Spleen (tissue), 11 donors: ENCODE measurements around the gene AP4B1. TPM values are rescaled to one million over a fixed set of nuclear protein-coding genes. Genes with fewer than 3 reads are reported as not detected.

Experiments used
- DNase-seq: peaks from one replicate; pipeline ENCODE4 v3.0.0-alpha.2; 2020
- H3K27ac ChIP-seq, 8 donors: fragments of 200-600 bp; sonication (generic) in 7 of 8; 1 replicate in 4 of 8; 2 replicates in 4 of 8; pipeline versions ENCODE4 v1.5.0 to v1.8.0; 2016 to 2021; ENCODE audit warnings: inconsistent platforms in 4 of 8, mild to moderate bottlenecking in 4 of 8, moderate library complexity in 1 of 8
- H3K27me3 ChIP-seq, 7 donors: fragments of 200-600 bp; sonication (generic) in 6 of 7; replicated peaks in 1 of 7; 1 replicate in 4 of 7; 2 replicates in 3 of 7; pipeline versions ENCODE4 v1.5.0 to v1.8.0; 2016 to 2021; ENCODE audit warnings: inconsistent platforms in 3 of 7, mild to moderate bottlenecking in 1 of 7
- H3K36me3 ChIP-seq, 6 donors: fragments of 200-600 bp; sonication (generic) in 5 of 6; 1 replicate in 4 of 6; 2 replicates in 2 of 6; pipeline versions ENCODE4 v1.5.0 to v1.8.0; 2016 to 2021; ENCODE audit warnings: inconsistent platforms in 2 of 6
- H3K4me1 ChIP-seq, 6 donors: fragments of 200-600 bp; sonication (generic) in 5 of 6; 1 replicate in 3 of 6; 2 replicates in 3 of 6; pipeline versions ENCODE4 v1.5.0 to v1.8.0; 2016 to 2021; ENCODE audit warnings: inconsistent platforms in 3 of 6
- H3K4me3 ChIP-seq, 8 donors: fragments of 200-600 bp; sonication (generic) in 7 of 8; 1 replicate in 4 of 8; 2 replicates in 4 of 8; pipeline versions ENCODE4 v1.5.0 to v1.8.0; 2016 to 2021; ENCODE audit warnings: inconsistent platforms in 4 of 8, mild to moderate bottlenecking in 4 of 8, moderate library complexity in 2 of 8
- H3K9me3 ChIP-seq, 8 donors: fragments of 200-600 bp; sonication (generic) in 7 of 8; 1 replicate in 4 of 8; 2 replicates in 4 of 8; pipeline versions ENCODE4 v1.5.0 to v1.8.0; 2016 to 2021; ENCODE audit warnings: inconsistent platforms in 4 of 8
- CTCF ChIP-seq, 11 experiments: fragments of 200-600 bp in 7 of 11; fragments of 450-650 bp in 4 of 11; sonication (generic) in 4 of 11; IDR thresholded peaks in 8 of 11; conservative IDR thresholded peaks in 3 of 11; 1 replicate in 7 of 11; 2 replicates in 4 of 11; pipeline versions ENCODE4 v1.4.0 to v1.8.0; 2016 to 2021; ENCODE audit warnings: antibody characterized with exemption in 11 of 11, inconsistent platforms in 4 of 11, mild to moderate bottlenecking in 1 of 11
- POLR2A ChIP-seq, 3 donors: fragments of 450-650 bp; IDR thresholded peaks; one replicate each; pipeline ENCODE4 v1.5.1; 2017; ENCODE audit warnings: antibody characterized with exemption in 3 of 3, mild to moderate bottlenecking in 1 of 3
- POLR2AphosphoS5 ChIP-seq, 3 donors: sonication (generic); formaldehyde crosslinking; IDR thresholded peaks; one replicate each; pipeline ENCODE4 v1.5.1; 2017; ENCODE audit warnings: antibody characterized with exemption in 3 of 3
- WGBS, 5 donors: extraction: QIAGEN DNeasy Blood & Tissue Kit in 3 of 5; methylation state at CpG; one replicate each; pipeline versions ENCODE4 v1.1.5 to v1.1.7; 2013 to 2018; 5-methylcytosine and 5-hydroxymethylcytosine counted together
- intact Hi-C: fragments of 100-400 bp; cut with DNase I; formaldehyde crosslinking; loops from one replicate; pipeline ENCODE4 v1.15.0; 2023; ENCODE audit warnings: low total_unique reads
- polyA plus RNA-seq, 3 donors: library from polyadenylated mRNA; stranded (reverse); fragments of 200-250 nt; gene quantifications; one replicate each; pipeline ENCODE4 v1.2.1, GENCODE V29; 2013
- total RNA-seq, 7 donors: library from RNA; depleted of rRNA in 3 of 7; stranded (reverse); fragments of >200 nt in 3 of 7; fragmentation: NEBNext Ultra II Directional in 4 of 7; extraction: Animal tissue kit (Norgen Biotek cat#: 25700) in 4 of 7; gene quantifications; one replicate each; pipeline versions ENCODE4 v1.1.0 to v1.2.1, GENCODE V29; 2016 to 2021
- donor health status: healthy with polysubstance abuse.
- donor health status: DM: no; HTN: no; CAD: no; lungs with moderate emphysema.
- donor health status: DM: no; HTN: no; CAD: no.
- donor health status: Bipolar disorder and iron deficiency.
- donor health status: healthy.
- donor health status: DM: no; HTN: no; CAD: no.
- donor health status: DM: yes; HTN: yes; CAD: no.

The AP4B1 gene
- total and polyA plus RNA-seq, 10 donors = 23.9 to 58.0 (median 32.3) TPM

DNA sequence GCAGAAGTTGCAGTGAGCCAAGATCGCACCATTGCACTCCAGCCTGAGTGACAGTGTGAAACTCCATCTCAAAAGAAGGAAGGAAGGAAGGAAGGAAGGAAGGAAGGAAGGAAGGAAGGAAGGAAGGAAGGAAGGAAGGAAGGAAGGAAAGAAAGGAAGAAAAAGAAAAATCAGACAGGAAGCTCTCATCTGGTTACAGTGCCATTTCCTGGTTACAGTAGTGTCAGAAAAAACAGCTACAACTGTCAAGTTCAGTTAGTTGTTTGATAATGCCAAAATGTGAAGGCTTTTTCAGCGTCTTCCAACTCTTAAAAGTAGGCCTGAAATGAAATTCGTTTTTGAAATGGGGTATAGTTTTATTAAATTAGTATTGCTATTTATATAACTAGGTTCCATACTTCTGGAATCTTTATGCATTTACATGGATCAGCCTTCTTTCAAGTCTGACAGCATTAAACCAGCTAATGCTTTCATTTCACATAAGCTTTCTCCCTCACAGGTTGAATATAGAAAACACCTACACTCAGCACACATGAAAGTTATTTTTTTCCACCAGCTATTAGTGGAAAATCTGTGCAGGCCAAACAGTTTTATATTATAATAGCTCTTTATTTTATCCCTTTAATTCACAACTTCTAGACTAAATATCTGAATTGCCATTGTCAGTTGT, 54.3 kb downstream of the AP4B1 start:
- peaks cover 0 to 84% (median 11%) of the 10 kb centered on the region in 6 donors for H3K36me3 ChIP-seq
- H3K9me3 ChIP-seq = peaks cover 0 to 7% (median 2%) of the 10 kb centered on the region in 8 donors
- TF ChIP-seq CTCF (IDR thresholded peaks at IDR 0.05 in 8 of 11, conservative IDR thresholded peaks at IDR 0.05 in 3 of 11) (no peak), POLR2A (IDR thresholded peaks at IDR 0.05) (no peak), POLR2AphosphoS5 (IDR thresholded peaks at IDR 0.05) (no peak)
- H3K27me3 ChIP-seq = no peaks in the 10 kb centered on the region
- no peak for DNase-seq
- WGBS, 5 donors = 66 to 80% (median 76%) methylated on average over 3 of the region's 3 CpGs
- H3K4me1 ChIP-seq = peaks cover 0 to 23% (median 2%) of the 10 kb centered on the region in 6 donors
- H3K4me3 ChIP-seq = no peak overlapping the region
- intact Hi-C loops = no loop called here
- H3K27ac ChIP-seq = peak overlapping the region in 3 of 8 donors; percentile 0 to 49 (median 13)

DNA sequence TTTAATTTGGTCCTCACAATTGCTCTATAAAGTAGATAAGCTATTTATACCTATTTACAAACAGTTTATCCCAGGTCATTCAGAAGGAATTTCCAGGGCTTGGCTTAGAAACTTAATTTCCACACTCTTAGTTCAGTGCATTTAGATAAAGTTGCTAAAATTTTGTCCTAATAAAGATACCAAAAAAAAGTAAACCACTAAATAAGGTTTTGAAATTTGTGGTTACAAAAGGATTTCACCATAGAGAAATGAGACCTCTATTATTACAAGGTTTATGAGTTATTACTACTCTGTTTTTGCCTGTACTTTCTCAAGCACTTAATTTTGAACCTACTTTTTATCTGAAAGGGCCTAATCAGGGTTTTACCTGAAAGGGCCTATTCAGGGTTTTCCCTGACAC, 55.5 kb downstream of the AP4B1 start:
- Histone ChIP-seq H3K36me3 (peaks cover 0 to 84% (median 7%) of the 10 kb centered on the region in 6 donors), H3K27ac (peak overlapping the region in 2 of 8 donors; percentile 13 to 49), H3K4me3 (no peak overlapping the region), H3K9me3 (peaks cover 0 to 7% (median 2%) of the 10 kb centered on the region in 8 donors), H3K4me1 (peaks cover 0 to 23% (median 2%) of the 10 kb centered on the region in 6 donors), H3K27me3 (no peaks in the 10 kb centered on the region)
- no peak for DNase-seq
- intact Hi-C loops = no loop called here
- TF ChIP-seq CTCF (IDR thresholded peaks at IDR 0.05 in 8 of 11, conservative IDR thresholded peaks at IDR 0.05 in 3 of 11) = no peak

DNA sequence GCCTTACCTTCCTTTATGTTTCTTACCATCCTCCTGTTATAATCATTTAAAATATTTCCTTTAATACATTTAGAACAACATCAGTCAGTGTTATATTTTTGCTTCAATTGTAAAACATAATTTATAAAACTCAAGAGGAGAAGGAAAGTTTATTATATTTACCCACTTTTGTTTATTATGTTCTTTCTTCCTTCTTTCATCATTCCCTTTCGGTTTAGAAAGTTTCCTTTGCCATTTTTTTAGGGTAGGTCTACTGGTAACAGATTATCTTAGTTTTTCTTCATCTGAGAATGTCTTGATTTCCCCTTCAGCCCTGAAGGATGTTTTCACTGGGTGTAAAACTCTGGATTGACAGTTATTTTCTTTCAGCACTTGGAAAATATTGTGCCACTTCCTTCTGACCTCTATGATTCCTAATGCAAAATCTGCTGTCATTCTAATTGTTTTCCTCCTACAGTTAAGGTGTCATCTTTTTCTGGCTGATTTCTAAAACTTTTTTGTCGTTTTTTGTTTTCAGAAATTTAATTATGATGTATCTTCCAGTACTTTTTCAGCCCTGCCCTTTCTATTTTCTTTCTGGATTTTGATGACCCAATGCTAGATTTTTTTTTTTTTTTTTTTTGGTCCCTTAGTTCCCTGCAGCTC, 58.1 kb downstream of the AP4B1 start:
- TF ChIP-seq POLR2A (IDR thresholded peaks at IDR 0.05) (no peak), POLR2AphosphoS5 (IDR thresholded peaks at IDR 0.05) (no peak), CTCF (IDR thresholded peaks at IDR 0.05 in 8 of 11, conservative IDR thresholded peaks at IDR 0.05 in 3 of 11) (no peak)
- WGBS, 5 donors = 80 to 94% (median 86%) methylated on average over 2 of the region's 2 CpGs

More for the DNA sequence above, 58.1 kb downstream of the AP4B1 start:
- no peaks in the 10 kb centered on the region for H3K27me3 ChIP-seq
- peaks cover 0 to 85% (median 9%) of the 10 kb centered on the region in 6 donors for H3K36me3 ChIP-seq
- H3K27ac ChIP-seq = no peak overlapping the region
- H3K4me1 ChIP-seq = peaks cover 0 to 20% (median 2%) of the 10 kb centered on the region in 6 donors
- H3K9me3 ChIP-seq = peaks cover 0 to 7% (median 2%) of the 10 kb centered on the region in 8 donors
- H3K4me3 ChIP-seq = no peak overlapping the region
- no peak for DNase-seq
- intact Hi-C loops = no loop called here

Other genes starting within 250 kb of the AP4B1 start
- gene PHTF1, start 145.3 kb downstream of the AP4B1 start, total RNA-seq = 10 to 100 TPM; 18.3 to 47.6 (median 25.9) TPM
- 1 to 10 TPM; 5.6 to 9.0 (median 7.4) TPM for gene PHTF1, start 145.3 kb downstream of the AP4B1 start, polyA plus RNA-seq
- 10 to 100 TPM; 24.2 to 34.0 (median 29.1) TPM for gene RSBN1, start 92.3 kb downstream of the AP4B1 start, total RNA-seq
- 1 to 10 TPM; 5.4 to 7.0 (median 6.0) TPM for gene RSBN1, start 92.3 kb downstream of the AP4B1 start, polyA plus RNA-seq
- 10 to 100 TPM; 22.2 to 42.9 (median 29.3) TPM for gene PTPN22, start 33.1 kb downstream of the AP4B1 start, total RNA-seq
- 10 to 100 TPM; 10.4 to 25.3 (median 14.3) TPM for gene PTPN22, start 33.1 kb downstream of the AP4B1 start, polyA plus RNA-seq
- 1 to 10 TPM; 1.5 to 7.1 (median 2.2) TPM for gene BCL2L15, start 17.2 kb downstream of the AP4B1 start, total RNA-seq
- gene BCL2L15, start 17.2 kb downstream of the AP4B1 start, polyA plus RNA-seq = under 1 TPM; 0.64 to 0.83 (median 0.67) TPM
- gene DCLRE1B, start 527 bp upstream of the AP4B1 start, total RNA-seq = 10 to 100 TPM in 1 of 7 donors, 1 to 10 TPM in 6; 6.7 to 10.5 (median 8.0) TPM
- 1 to 10 TPM; 1.9 to 3.5 (median 2.4) TPM for gene DCLRE1B, start 527 bp upstream of the AP4B1 start, polyA plus RNA-seq
- 10 to 100 TPM; 62.5 to 92.3 (median 76.5) TPM for gene HIPK1, start 24.5 kb upstream of the AP4B1 start, total RNA-seq
- gene HIPK1, start 24.5 kb upstream of the AP4B1 start, polyA plus RNA-seq = 10 to 100 TPM in 1 of 3 donors, 1 to 10 TPM in 2; 7.1 to 10.4 (median 7.2) TPM
- gene OLFML3, start 74.7 kb upstream of the AP4B1 start, total RNA-seq = 10 to 100 TPM in 1 of 7 donors, 1 to 10 TPM in 6; 1.2 to 10.9 (median 6.6) TPM
- 1 to 10 TPM; 2.6 to 6.1 (median 3.8) TPM for gene OLFML3, start 74.7 kb upstream of the AP4B1 start, polyA plus RNA-seq
- under 1 TPM in 1 of 7 donors, not detected in 6; 0.14 TPM for gene SYT6, start 249.1 kb upstream of the AP4B1 start, total RNA-seq
- gene SYT6, start 249.1 kb upstream of the AP4B1 start, polyA plus RNA-seq = not detected